ENCODE results near the gene PPFIBP2.

Gene PPFIBP2

GRCh38 chr11:7578276-7578955 lies 64.6 kb downstream of the PPFIBP2 start:
- H3K4me1 ChIP-seq (ENCODE audit: control insufficient read depth, insufficient read depth, low read length, unreplicated experiment) = peaks cover 21% of the 10 kb centered on the region
- H3K27me3 ChIP-seq (ENCODE audit: insufficient read depth, low read length) = peaks cover 14% of the 10 kb centered on the region; the same call in 1 of the 2 replicates
- H2AFZ ChIP-seq (ENCODE audit: low read length, unreplicated experiment) = peak overlapping the region; percentile 84
- no peaks in the 10 kb centered on the region for H3K79me2 ChIP-seq (ENCODE audit: control insufficient read depth, insufficient read depth, low read length, unreplicated experiment)
- peak overlapping the region; percentile 57 for H3K4me3 ChIP-seq (ENCODE audit: low read depth, low read length)
- H3K36me3 ChIP-seq (ENCODE audit: insufficient read depth, low read length) = no peaks in the 10 kb centered on the region
- H3K27ac ChIP-seq (ENCODE audit: low read depth, low read length) = no peak overlapping the region

GRCh38 chr11:7579361-7579791 lies 65.6 kb downstream of the PPFIBP2 start:
- H3K27me3 ChIP-seq (ENCODE audit: insufficient read depth, low read length) = peaks cover 24% of the 10 kb centered on the region; the same call in 1 of the 2 replicates
- H3K4me3 ChIP-seq (ENCODE audit: low read depth, low read length) = no peak overlapping the region
- no peaks in the 10 kb centered on the region for H3K79me2 ChIP-seq (ENCODE audit: control insufficient read depth, insufficient read depth, low read length, unreplicated experiment)
- H3K27ac ChIP-seq (ENCODE audit: low read depth, low read length) = no peak overlapping the region
- no peaks in the 10 kb centered on the region for H3K36me3 ChIP-seq (ENCODE audit: insufficient read depth, low read length)
- no peak overlapping the region for H2AFZ ChIP-seq (ENCODE audit: low read length, unreplicated experiment)
- H3K4me1 ChIP-seq (ENCODE audit: control insufficient read depth, insufficient read depth, low read length, unreplicated experiment) = peaks cover 21% of the 10 kb centered on the region

- Histone ChIP-seq H3K4me3 (ENCODE audit: low read depth, low read length) (no peak overlapping the region), H3K27ac (ENCODE audit: low read depth, low read length) (no peak overlapping the region), H3K4me1 (ENCODE audit: control insufficient read depth, insufficient read depth, low read length, unreplicated experiment) (peaks cover 21% of the 10 kb centered on the region), H3K36me3 (ENCODE audit: insufficient read depth, low read length) (no peaks in the 10 kb centered on the region), H3K27me3 (ENCODE audit: insufficient read depth, low read length) (peaks cover 23% of the 10 kb centered on the region), H3K79me2 (ENCODE audit: control insufficient read depth, insufficient read depth, low read length, unreplicated experiment) (no peaks in the 10 kb centered on the region), H2AFZ (ENCODE audit: low read length, unreplicated experiment) (no peak overlapping the region)
These were observed 67.3 kb downstream of the PPFIBP2 start for GRCh38 chr11:7581021-7581590.

GRCh38 chr11:7582338-7582985 lies 68.7 kb downstream of the PPFIBP2 start:
- Histone ChIP-seq H3K36me3 (ENCODE audit: insufficient read depth, low read length) (no peaks in the 10 kb centered on the region), H3K4me1 (ENCODE audit: control insufficient read depth, insufficient read depth, low read length, unreplicated experiment) (peaks cover 12% of the 10 kb centered on the region)

GRCh38 chr11:7583248-7583647 lies 69.4 kb downstream of the PPFIBP2 start:
- Histone ChIP-seq H3K4me3 (ENCODE audit: low read depth, low read length) (no peak overlapping the region), H3K27me3 (ENCODE audit: insufficient read depth, low read length) (peaks cover 23% of the 10 kb centered on the region), H2AFZ (ENCODE audit: low read length, unreplicated experiment) (no peak overlapping the region), H3K4me1 (ENCODE audit: control insufficient read depth, insufficient read depth, low read length, unreplicated experiment) (peaks cover 5% of the 10 kb centered on the region), H3K79me2 (ENCODE audit: control insufficient read depth, insufficient read depth, low read length, unreplicated experiment) (no peaks in the 10 kb centered on the region), H3K27ac (ENCODE audit: low read depth, low read length) (no peak overlapping the region), H3K36me3 (ENCODE audit: insufficient read depth, low read length) (no peaks in the 10 kb centered on the region)

More at GRCh38 chr11:7582338-7582985, 68.7 kb downstream of the PPFIBP2 start:
- no peak overlapping the region for H2AFZ ChIP-seq (ENCODE audit: low read length, unreplicated experiment)
- H3K79me2 ChIP-seq (ENCODE audit: control insufficient read depth, insufficient read depth, low read length, unreplicated experiment) = no peaks in the 10 kb centered on the region
- peaks cover 23% of the 10 kb centered on the region for H3K27me3 ChIP-seq (ENCODE audit: insufficient read depth, low read length)
- no peak overlapping the region for H3K27ac ChIP-seq (ENCODE audit: low read depth, low read length)
- no peak overlapping the region for H3K4me3 ChIP-seq (ENCODE audit: low read depth, low read length)

- no peaks in the 10 kb centered on the region for H3K36me3 ChIP-seq (ENCODE audit: insufficient read depth, low read length)
- H3K4me1 ChIP-seq (ENCODE audit: control insufficient read depth, insufficient read depth, low read length, unreplicated experiment) = no peaks in the 10 kb centered on the region
- no peak overlapping the region for H3K4me3 ChIP-seq (ENCODE audit: low read depth, low read length)
- H3K27me3 ChIP-seq (ENCODE audit: insufficient read depth, low read length) = peaks cover 23% of the 10 kb centered on the region
- no peak overlapping the region for H2AFZ ChIP-seq (ENCODE audit: low read length, unreplicated experiment)
- H3K79me2 ChIP-seq (ENCODE audit: control insufficient read depth, insufficient read depth, low read length, unreplicated experiment) = no peaks in the 10 kb centered on the region
- H3K27ac ChIP-seq (ENCODE audit: low read depth, low read length) = no peak overlapping the region
These were observed 71.1 kb downstream of the PPFIBP2 start for GRCh38 chr11:7584910-7585309.

GRCh38 chr11:7585816-7586215 lies 72.0 kb downstream of the PPFIBP2 start:
- Histone ChIP-seq H3K36me3 (ENCODE audit: insufficient read depth, low read length) (no peaks in the 10 kb centered on the region), H2AFZ (ENCODE audit: low read length, unreplicated experiment) (no peak overlapping the region), H3K27me3 (ENCODE audit: insufficient read depth, low read length) (peaks cover 23% of the 10 kb centered on the region)

GRCh38 chr11:7586376-7586775 lies 72.6 kb downstream of the PPFIBP2 start:
- Histone ChIP-seq H3K79me2 (ENCODE audit: control insufficient read depth, insufficient read depth, low read length, unreplicated experiment) (no peaks in the 10 kb centered on the region), H3K4me3 (ENCODE audit: low read depth, low read length) (no peak overlapping the region), H3K4me1 (ENCODE audit: control insufficient read depth, insufficient read depth, low read length, unreplicated experiment) (no peaks in the 10 kb centered on the region), H3K36me3 (ENCODE audit: insufficient read depth, low read length) (no peaks in the 10 kb centered on the region), H3K27ac (ENCODE audit: low read depth, low read length) (no peak overlapping the region), H2AFZ (ENCODE audit: low read length, unreplicated experiment) (no peak overlapping the region), H3K27me3 (ENCODE audit: insufficient read depth, low read length) (peaks cover 19% of the 10 kb centered on the region)

More at GRCh38 chr11:7585816-7586215, 72.0 kb downstream of the PPFIBP2 start:
- H3K4me3 ChIP-seq (ENCODE audit: low read depth, low read length) = no peak overlapping the region
- no peak overlapping the region for H3K27ac ChIP-seq (ENCODE audit: low read depth, low read length)
- H3K4me1 ChIP-seq (ENCODE audit: control insufficient read depth, insufficient read depth, low read length, unreplicated experiment) = no peaks in the 10 kb centered on the region
- H3K79me2 ChIP-seq (ENCODE audit: control insufficient read depth, insufficient read depth, low read length, unreplicated experiment) = no peaks in the 10 kb centered on the region

- Histone ChIP-seq H3K27me3 (ENCODE audit: insufficient read depth, low read length) (peaks cover 19% of the 10 kb centered on the region), H3K36me3 (ENCODE audit: insufficient read depth, low read length) (no peaks in the 10 kb centered on the region), H3K27ac (ENCODE audit: low read depth, low read length) (no peak overlapping the region), H3K4me3 (ENCODE audit: low read depth, low read length) (no peak overlapping the region), H3K4me1 (ENCODE audit: control insufficient read depth, insufficient read depth, low read length, unreplicated experiment) (peaks cover 3% of the 10 kb centered on the region), H2AFZ (ENCODE audit: low read length, unreplicated experiment) (no peak overlapping the region), H3K79me2 (ENCODE audit: control insufficient read depth, insufficient read depth, low read length, unreplicated experiment) (no peaks in the 10 kb centered on the region)
These were observed 73.9 kb downstream of the PPFIBP2 start for GRCh38 chr11:7587712-7588111.

GRCh38 chr11:7589861-7590260 lies 76.1 kb downstream of the PPFIBP2 start:
- Histone ChIP-seq H3K4me1 (ENCODE audit: control insufficient read depth, insufficient read depth, low read length, unreplicated experiment) (peaks cover 8% of the 10 kb centered on the region), H3K36me3 (ENCODE audit: insufficient read depth, low read length) (no peaks in the 10 kb centered on the region), H3K27ac (ENCODE audit: low read depth, low read length) (no peak overlapping the region), H3K79me2 (ENCODE audit: control insufficient read depth, insufficient read depth, low read length, unreplicated experiment) (no peaks in the 10 kb centered on the region), H2AFZ (ENCODE audit: low read length, unreplicated experiment) (no peak overlapping the region), H3K4me3 (ENCODE audit: low read depth, low read length) (no peak overlapping the region), H3K27me3 (ENCODE audit: insufficient read depth, low read length) (no peaks in the 10 kb centered on the region; the same call in 1 of the 2 replicates)

Measured in ACC112 (cell line).